ENCODE measurements around the gene AOPEP. TPM values are rescaled to one million over a fixed set of nuclear protein-coding genes. Genes with fewer than 3 reads are reported as not detected.
A peak's percentile ranks its signal among the peaks of the same experiment; 100 is the strongest.

AOPEP gene
- total and polyA plus RNA-seq, 2 of the 13 experiments (the other 11 are each of a cell fraction or from before 2014, with no cell fraction given) = 22.2 to 41.6 TPM

GRCh38 chr9:94785215-94786169 is 59.0 kb downstream of the AOPEP start (continued):
- TF ChIP-seq ATF4 (CRISPR knock-in tag; IDR thresholded peaks at IDR 0.05) (0 out of 4 replicates have a peak, but pooled peaks of 1 of the 2 experiments have one; percentile 32), GATAD2A (CRISPR knock-in tag; IDR thresholded peaks at IDR 0.05) (peak; percentile 36), ATF1 (CRISPR knock-in tag; IDR thresholded peaks at IDR 0.05) (no peak), HINFP (CRISPR knock-in tag; IDR thresholded peaks at IDR 0.05; ENCODE audit: low read depth) (no peak), HOXA3 (CRISPR knock-in tag; IDR thresholded peaks at IDR 0.05) (0 out of 2 replicates have a peak, but pooled peaks have one; percentile 12), CCDC6 (CRISPR knock-in tag; IDR thresholded peaks at IDR 0.05) (no peak), TBX2 (CRISPR knock-in tag; IDR thresholded peaks at IDR 0.05; ENCODE audit: borderline replicate concordance) (peak; percentile 36; the same call in 1 of the 2 replicates), E2F2 (CRISPR knock-in tag; IDR thresholded peaks at IDR 0.05; ENCODE audit: borderline replicate concordance) (no peak), EP300 (IDR thresholded peaks at IDR 0.05; ENCODE audit: low read depth in 2 of 2, low read length in 2 of 2) (peak in 1 of 2 experiments; percentile 36; a peak in 2 of 4 replicates), EP300 (CRISPR knock-in tag; IDR thresholded peaks at IDR 0.05; ENCODE audit: borderline replicate concordance) (no peak), NR2F6 (IDR thresholded peaks at IDR 0.05) (peak; percentile 53), NR2F6 (CRISPR knock-in tag; IDR thresholded peaks at IDR 0.05) (peak; percentile 34; the same call in 1 of the 2 replicates), TP53 (CRISPR knock-in tag; conservative IDR thresholded peaks at IDR 0.05) (no peak), ZNF280B (CRISPR knock-in tag; IDR thresholded peaks at IDR 0.05; ENCODE audit: borderline replicate concordance) (no peak), HMGXB3 (CRISPR knock-in tag; IDR thresholded peaks at IDR 0.05; ENCODE audit: borderline replicate concordance) (peak; percentile 33; the same call in 1 of the 2 replicates), HMG20A (CRISPR knock-in tag; IDR thresholded peaks at IDR 0.05; ENCODE audit: borderline replicate concordance) (0 out of 2 replicates have a peak, but pooled peaks have one; percentile 45), NCOA2 (CRISPR knock-in tag; IDR thresholded peaks at IDR 0.05) (no peak; the same call in 1 of the 2 replicates), FOXA1 (IDR thresholded peaks at IDR 0.05) (no peak), FOXA1 (CRISPR knock-in tag; IDR thresholded peaks at IDR 0.05) (0 out of 2 replicates have a peak, but pooled peaks have one; percentile 13), ARNT (IDR thresholded peaks at IDR 0.05) (no peak)
